ENCODE measurements around the gene MEIS2. TPM values are rescaled to one million over a fixed set of nuclear protein-coding genes. Genes with fewer than 3 reads are reported as not detected.

The MEIS2 gene
- total RNA-seq (2014; rRNA removed; shearing (Covaris generic)), result 28.5 and 29.4 TPM in 2 replicates
- polyA plus RNA-seq (2015; cell fraction: cytosol; rRNA removed), result 23.9 and 28.5 TPM in 2 replicates
- 39.2 and 46.3 TPM in 2 replicates for polyA plus RNA-seq (2015; cell fraction: nucleus; rRNA removed)

- peak; percentile 88 for DNase-seq (ENCODE audit: low read depth, low spot score)
- in situ Hi-C loops (cut with HindIII; ENCODE audit: low pct_unique_long_range_greater_than_20kb, low sequenced_read_pairs), result no loop called here
These were observed at the start of gene MEIS2 for GRCh38 chr15:37100109-37100965. TSS of gene MEIS2 (minus strand) at chr15:37100549. CDS start at chr15:37099466, 1,083 bp downstream.

- in situ Hi-C loops (cut with HindIII; ENCODE audit: low pct_unique_long_range_greater_than_20kb, low sequenced_read_pairs), result no loop called here
These were observed 48.8 kb upstream of the MEIS2 start for GRCh38 chr15:37149146-37149545.

DNA sequence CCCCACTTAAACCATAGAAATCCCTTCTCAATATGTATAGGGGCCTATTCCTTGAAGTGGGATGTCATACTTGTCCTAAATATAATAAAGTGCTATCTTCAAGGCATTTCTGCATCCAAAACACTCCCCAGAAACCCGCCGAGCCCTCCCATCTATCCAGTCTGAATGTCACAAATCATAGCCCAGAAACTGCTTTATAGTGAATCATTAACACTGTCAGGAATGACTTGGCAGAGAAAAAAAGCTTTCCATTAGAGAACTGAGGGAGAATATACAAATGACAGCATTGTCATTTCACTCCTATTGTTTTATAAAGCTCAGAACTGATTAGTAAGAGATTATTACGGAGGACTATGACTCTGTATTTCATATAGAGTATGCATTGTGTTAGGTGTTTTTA, 48.4 kb upstream of the MEIS2 start:
- in situ Hi-C loops (cut with HindIII; ENCODE audit: low pct_unique_long_range_greater_than_20kb, low sequenced_read_pairs), result no loop called here
- no peak for DNase-seq (ENCODE audit: low read depth, low spot score)

More at GRCh38 chr15:37149146-37149545, 48.8 kb upstream of the MEIS2 start:
- no peak for DNase-seq (ENCODE audit: low read depth, low spot score)

DNA sequence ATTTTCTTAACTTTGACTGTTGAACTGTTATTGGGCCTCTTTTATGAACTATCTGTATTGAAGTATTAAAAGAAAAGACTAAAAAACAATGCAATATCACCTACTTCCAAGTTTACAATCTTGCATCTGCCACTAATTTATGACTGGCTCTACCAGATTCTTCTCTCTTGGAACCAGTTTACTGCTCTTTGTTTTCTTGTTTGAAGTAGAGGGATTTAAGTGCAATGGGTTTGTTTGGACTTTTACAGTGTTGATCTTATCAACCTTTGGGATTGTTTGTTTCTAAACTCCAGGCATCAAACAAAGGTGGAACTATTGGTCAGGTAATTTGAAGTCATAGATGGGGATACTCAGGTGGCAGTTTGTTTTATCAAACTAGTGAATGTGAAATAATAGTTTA, 43.0 kb upstream of the MEIS2 start:
- in situ Hi-C loops (cut with HindIII; ENCODE audit: low pct_unique_long_range_greater_than_20kb, low sequenced_read_pairs), result no loop called here
- DNase-seq (ENCODE audit: low read depth, low spot score), result no peak

DNA sequence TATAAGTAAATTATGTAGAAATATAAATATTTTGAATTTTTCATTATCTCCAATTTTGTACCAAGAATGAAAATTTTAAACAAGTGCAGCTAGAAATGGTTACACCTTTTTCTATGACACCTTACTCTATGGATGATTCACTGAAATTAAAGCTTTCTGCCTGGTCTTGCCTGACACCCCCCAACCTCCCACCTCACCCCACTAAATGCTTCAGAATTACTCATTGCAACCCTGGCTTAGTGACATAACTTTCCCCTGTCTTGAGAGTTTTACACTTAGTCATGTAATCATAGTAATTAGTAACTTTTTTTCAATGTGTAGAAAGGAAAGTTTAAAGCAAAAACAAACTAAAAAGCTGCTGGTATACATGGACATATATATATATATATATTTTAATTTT, 42.0 kb upstream of the MEIS2 start:
- DNase-seq (ENCODE audit: low read depth, low spot score), result no peak
- in situ Hi-C loops (cut with HindIII; ENCODE audit: low pct_unique_long_range_greater_than_20kb, low sequenced_read_pairs), result no loop called here

DNA sequence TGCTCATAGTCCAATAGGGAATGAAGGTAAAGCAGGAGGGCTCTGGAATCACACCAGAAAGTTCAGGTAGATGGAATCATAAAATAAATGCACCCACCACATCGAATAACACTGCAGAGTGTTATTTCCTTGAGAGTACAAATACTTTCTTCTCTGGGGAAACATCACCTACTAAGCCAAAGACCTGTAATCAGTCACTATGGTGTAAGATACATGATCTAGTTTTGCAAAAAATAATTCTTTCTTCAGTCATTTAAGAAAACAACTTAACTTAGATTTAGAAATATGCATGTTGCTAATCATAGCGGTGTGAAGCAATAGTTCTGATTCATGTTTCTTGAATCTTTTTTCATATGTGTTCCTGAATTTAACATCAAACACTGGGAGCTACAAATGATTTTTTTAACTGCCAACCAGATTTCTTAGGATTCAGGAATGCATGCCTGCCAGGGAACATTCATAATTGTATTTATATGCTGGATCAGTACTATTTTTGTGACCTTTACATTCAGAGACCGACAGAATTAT, 40.2 kb upstream of the MEIS2 start:
- in situ Hi-C loops (cut with HindIII; ENCODE audit: low pct_unique_long_range_greater_than_20kb, low sequenced_read_pairs), result no loop called here

GRCh38 chr15:37138591-37139215, 38.4 kb upstream of the MEIS2 start:
- DNase-seq (ENCODE audit: low read depth, low spot score), result no peak
- in situ Hi-C loops (cut with HindIII; ENCODE audit: low pct_unique_long_range_greater_than_20kb, low sequenced_read_pairs), result no loop called here

More for the DNA sequence above, 40.2 kb upstream of the MEIS2 start:
- DNase-seq (ENCODE audit: low read depth, low spot score), result no peak

DNA sequence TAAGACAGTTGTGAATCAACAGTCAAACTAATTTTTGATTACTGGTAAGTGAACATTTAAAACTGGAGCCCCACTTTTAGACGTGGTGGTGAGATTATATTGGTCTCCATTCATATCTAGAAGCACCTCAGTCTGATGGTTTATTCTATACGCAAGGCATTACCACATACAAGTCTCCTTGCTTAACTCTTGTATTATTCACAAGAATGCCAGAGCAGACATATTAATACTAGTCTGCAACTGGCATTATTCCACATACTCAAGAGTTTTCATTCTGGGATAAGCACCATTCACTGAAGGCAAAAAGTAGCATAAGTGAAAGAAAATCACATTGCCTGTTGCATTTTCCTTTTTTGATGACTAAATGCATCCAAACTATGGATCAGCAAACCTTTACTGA, 36.9 kb upstream of the MEIS2 start:
- in situ Hi-C loops (cut with HindIII; ENCODE audit: low pct_unique_long_range_greater_than_20kb, low sequenced_read_pairs), result no loop called here
- DNase-seq (ENCODE audit: low read depth, low spot score), result no peak

- no peak for DNase-seq (ENCODE audit: low read depth, low spot score)
- in situ Hi-C loops (cut with HindIII; ENCODE audit: low pct_unique_long_range_greater_than_20kb, low sequenced_read_pairs), result no loop called here
These were observed 36.3 kb upstream of the MEIS2 start for GRCh38 chr15:37136666-37137065.

- DNase-seq (ENCODE audit: low read depth, low spot score), result peak; percentile 60
- in situ Hi-C loops (cut with HindIII; ENCODE audit: low pct_unique_long_range_greater_than_20kb, low sequenced_read_pairs), result no loop called here
These were observed 34.9 kb upstream of the MEIS2 start for GRCh38 chr15:37135225-37135624.

- peak; percentile 69 for DNase-seq (ENCODE audit: low read depth, low spot score)
These were observed 34.4 kb upstream of the MEIS2 start for GRCh38 chr15:37134699-37135131.

DNA sequence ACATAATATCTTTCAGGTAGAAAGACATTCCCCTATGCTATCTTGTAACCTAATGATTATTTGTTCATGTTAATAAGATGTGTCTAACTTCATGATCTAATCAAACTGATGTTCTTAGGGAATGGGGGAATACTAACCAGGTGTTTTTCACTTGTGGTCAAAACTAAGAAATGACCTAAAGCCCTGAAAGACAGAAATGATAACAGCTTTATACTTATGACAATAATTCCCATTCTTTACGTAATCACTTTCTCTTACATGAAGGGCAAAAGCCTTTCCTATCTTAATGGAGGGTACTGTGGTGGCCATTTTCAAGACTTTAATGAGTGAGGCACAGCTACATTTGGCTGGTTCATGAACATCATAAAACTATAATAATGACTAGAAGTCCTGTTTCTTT, 33.9 kb upstream of the MEIS2 start:
- no peak for DNase-seq (ENCODE audit: low read depth, low spot score)
- in situ Hi-C loops (cut with HindIII; ENCODE audit: low pct_unique_long_range_greater_than_20kb, low sequenced_read_pairs), result no loop called here

More at GRCh38 chr15:37134699-37135131, 34.4 kb upstream of the MEIS2 start:
- in situ Hi-C loops (cut with HindIII; ENCODE audit: low pct_unique_long_range_greater_than_20kb, low sequenced_read_pairs), result no loop called here

- in situ Hi-C loops (cut with HindIII; ENCODE audit: low pct_unique_long_range_greater_than_20kb, low sequenced_read_pairs), result no loop called here
- DNase-seq (ENCODE audit: low read depth, low spot score), result peak; percentile 58
These were observed 33.3 kb upstream of the MEIS2 start for GRCh38 chr15:37133602-37134001.

- no peak for DNase-seq (ENCODE audit: low read depth, low spot score)
- in situ Hi-C loops (cut with HindIII; ENCODE audit: low pct_unique_long_range_greater_than_20kb, low sequenced_read_pairs), result no loop called here
These were observed 32.6 kb upstream of the MEIS2 start for GRCh38 chr15:37132826-37133417.

DNA sequence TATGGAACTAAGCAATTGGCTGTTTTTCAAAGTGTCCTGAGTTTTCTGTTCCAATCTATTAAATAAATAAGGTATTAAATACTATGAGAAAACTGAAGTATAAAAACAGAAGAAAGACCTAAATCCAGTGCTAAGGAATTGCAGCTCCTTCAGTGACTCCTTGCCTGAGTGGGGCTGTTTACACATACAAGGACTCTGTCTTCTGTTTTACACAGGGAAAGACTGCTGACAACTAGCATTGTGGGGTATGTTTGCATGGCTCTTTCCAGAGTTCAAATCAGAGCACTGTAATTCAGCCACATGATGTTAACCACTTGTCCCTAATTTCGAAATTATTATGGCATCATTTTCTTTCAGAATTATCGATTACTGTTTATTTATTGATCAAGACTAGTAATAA, 31.3 kb upstream of the MEIS2 start:
- in situ Hi-C loops (cut with HindIII; ENCODE audit: low pct_unique_long_range_greater_than_20kb, low sequenced_read_pairs), result no loop called here
- peak; percentile 35 for DNase-seq (ENCODE audit: low read depth, low spot score)

DNA sequence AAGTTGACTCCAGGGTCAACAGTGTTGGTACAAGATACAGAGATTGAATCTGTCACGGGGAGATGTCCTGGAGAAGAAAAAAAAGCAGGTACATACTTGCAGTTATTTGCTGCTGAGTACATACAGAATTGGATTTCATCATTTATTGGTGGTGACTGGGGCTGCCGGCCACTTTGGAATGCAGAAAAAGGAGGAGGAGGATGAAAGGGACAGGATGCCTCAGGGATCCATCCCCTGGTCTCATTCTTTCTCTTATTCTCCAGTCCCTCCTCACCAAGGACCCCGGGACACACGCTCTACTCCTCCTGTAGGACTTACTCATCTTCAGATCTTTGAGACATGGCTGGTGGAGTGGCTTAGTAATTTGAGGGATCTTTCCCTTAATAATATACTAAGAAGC, 30.0 kb upstream of the MEIS2 start:
- no peak for DNase-seq (ENCODE audit: low read depth, low spot score)
- in situ Hi-C loops (cut with HindIII; ENCODE audit: low pct_unique_long_range_greater_than_20kb, low sequenced_read_pairs), result no loop called here

DNA sequence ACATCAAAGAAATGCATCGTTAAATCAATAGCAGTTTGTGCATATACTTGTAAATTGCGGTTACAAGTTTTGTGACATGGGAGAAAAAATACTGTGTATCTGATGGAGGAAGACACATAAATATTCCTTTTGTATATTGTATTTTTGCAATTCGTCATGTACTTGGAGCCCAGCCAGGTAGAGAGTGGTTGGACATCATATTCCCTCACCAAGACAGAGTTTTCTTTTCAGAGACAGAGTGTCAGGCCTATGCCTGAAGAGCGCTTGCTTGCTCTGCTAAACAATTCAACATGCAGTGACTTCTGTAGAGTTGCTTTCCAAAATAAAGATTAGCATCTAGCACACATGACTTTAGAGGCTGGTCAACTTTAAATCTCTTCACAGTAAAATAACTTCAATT, 24.8 kb upstream of the MEIS2 start:
- in situ Hi-C loops (cut with HindIII; ENCODE audit: low pct_unique_long_range_greater_than_20kb, low sequenced_read_pairs), result no loop called here
- DNase-seq (ENCODE audit: low read depth, low spot score), result peak; percentile 86

GRCh38 chr15:37124331-37124730, 24.0 kb upstream of the MEIS2 start:
- no peak for DNase-seq (ENCODE audit: low read depth, low spot score)
- in situ Hi-C loops (cut with HindIII; ENCODE audit: low pct_unique_long_range_greater_than_20kb, low sequenced_read_pairs), result no loop called here

Data from SK-MEL-5 (cell line).